ENCODE results near the gene TNPO1. TPM values are rescaled to one million over a fixed set of nuclear protein-coding genes. Genes with fewer than 3 reads are reported as not detected.

Gene TNPO1
- total RNA-seq (2022; extraction: Qiagen RNA extraction; ENCODE audit: low read depth), result 89.1 to 175 TPM (median 135 TPM) in 5 replicates

GRCh38 chr5:72816284-72817075 lies at the start of gene TNPO1:
TSS of gene TNPO1 (plus strand) at chr5:72816661. CDS start at chr5:72816738, 77 bp downstream.

GRCh38 chr5:72955768-72956323 lies 139.4 kb downstream of the TNPO1 start, which contains the start of gene FCHO2:
TSS of gene FCHO2 (plus strand) at chr5:72956041. CDS start at chr5:72956097, 56 bp downstream.

Other genes starting within 250 kb of the TNPO1 start
- 8.6 to 13.9 TPM (median 11.4 TPM) in 5 replicates for gene FCHO2, start 139.4 kb downstream of the TNPO1 start, total RNA-seq (2022; extraction: Qiagen RNA extraction; ENCODE audit: low read depth)

Data from A549 treated with RU486 at 1 μM for 4 hours (cell line).